Superior temporal gyrus (tissue), 1 donor: ENCODE measurements around the gene BRIP1.

Experiments used
- DNase-seq: peaks from one replicate; pipeline ENCODE4 v3.0.0-alpha.2; 2016; ENCODE audit errors: extremely low spot score

BRIP1 gene

GRCh38 chr17:61632826-61633225 is 230.5 kb downstream of the BRIP1 start:
- no peak for DNase-seq

- DNase-seq = no peak
These were observed 231.5 kb downstream of the BRIP1 start for GRCh38 chr17:61631800-61632199.
